GM18907 (cell line): ENCODE data around the gene DSG1.
"Not testable (repeated sequence)": the region's sequence is repeated elsewhere in the genome, so short reads cannot be mapped to it uniquely, and the experiment has no call there.

Experiments used
- ATAC-seq: cut with Tn5 transposase; IDR thresholded peaks from one replicate; pipeline ENCODE4 v1.9.1; 2021; ENCODE audit warnings: mild to moderate bottlenecking, moderate library complexity; ENCODE audit not compliant: unreplicated experiment

Gene DSG1

GRCh38 chr18:31317860-31318259, at the start of gene DSG1:
Gene DSG1, plus strand, starts transcription at chr18:31318160. Its CDS starts 141 bp downstream, at chr18:31318301.
- no peak for ATAC-seq

- peak; percentile 31 for ATAC-seq
These were observed 49.0 kb upstream of the DSG1 start for GRCh38 chr18:31268985-31269406.

GRCh38 chr18:31269566-31269965, 48.4 kb upstream of the DSG1 start:
- no peak for ATAC-seq

GRCh38 chr18:31270578-31270977, 47.4 kb upstream of the DSG1 start:
- no peak for ATAC-seq

GRCh38 chr18:31273812-31274527, 44.0 kb upstream of the DSG1 start:
- ATAC-seq = no peak

GRCh38 chr18:31274931-31275330, 43.0 kb upstream of the DSG1 start:
- no peak for ATAC-seq

- no peak for ATAC-seq
These were observed 42.1 kb upstream of the DSG1 start for GRCh38 chr18:31275722-31276463.

GRCh38 chr18:31278609-31279071, 39.3 kb upstream of the DSG1 start:
- ATAC-seq = no peak

GRCh38 chr18:31280502-31280901, 37.5 kb upstream of the DSG1 start:
- no peak for ATAC-seq

- no peak for ATAC-seq
These were observed 36.5 kb upstream of the DSG1 start for GRCh38 chr18:31281437-31281836.

- ATAC-seq = not testable (repeated sequence)
These were observed 28.5 kb upstream of the DSG1 start for GRCh38 chr18:31289446-31289845.

- no peak for ATAC-seq
These were observed 26.3 kb upstream of the DSG1 start for GRCh38 chr18:31291688-31292087.

GRCh38 chr18:31294199-31294747, 23.7 kb upstream of the DSG1 start:
- ATAC-seq = no peak

GRCh38 chr18:31297248-31297647, 20.7 kb upstream of the DSG1 start:
- ATAC-seq = no peak

GRCh38 chr18:31301201-31301655, 16.7 kb upstream of the DSG1 start:
- ATAC-seq = no peak

- no peak for ATAC-seq
These were observed 15.0 kb upstream of the DSG1 start for GRCh38 chr18:31302991-31303390.

GRCh38 chr18:31303771-31304170, 14.2 kb upstream of the DSG1 start:
- no peak for ATAC-seq

GRCh38 chr18:31309115-31309514, 8.8 kb upstream of the DSG1 start:
- ATAC-seq = no peak

- ATAC-seq = no peak
These were observed 986 bp upstream of the DSG1 start for GRCh38 chr18:31316974-31317373.

- ATAC-seq = no peak
These were observed 3.8 kb downstream of the DSG1 start for GRCh38 chr18:31321719-31322118.

GRCh38 chr18:31325051-31325450, 7.1 kb downstream of the DSG1 start:
- ATAC-seq = no peak
